NB4 (cell line): ENCODE data around the gene NRAP.

ENCODE experiments used
- CTCF ChIP-seq: IDR thresholded peaks from one replicate; pipeline ENCODE4 v1.5.1; 2012; ENCODE audit warnings: low read depth, low read length
- POLR2A ChIP-seq: IDR thresholded peaks from 2 replicates; pipeline ENCODE4 v1.6.1; 2011; ENCODE audit warnings: mild to moderate bottlenecking; ENCODE audit not compliant: insufficient read length; ENCODE audit errors: extremely low read depth
- TF ChIP-seq, protein P1 (sequence below): IDR thresholded peaks from 2 replicates; pipeline ENCODE4 v1.6.1; 2011; ENCODE audit warnings: low read depth, low read length

- TF ChIP-seq CTCF, result no peak
- no peak for TF ChIP-seq POLR2A
- TF ChIP-seq, protein P1, sequence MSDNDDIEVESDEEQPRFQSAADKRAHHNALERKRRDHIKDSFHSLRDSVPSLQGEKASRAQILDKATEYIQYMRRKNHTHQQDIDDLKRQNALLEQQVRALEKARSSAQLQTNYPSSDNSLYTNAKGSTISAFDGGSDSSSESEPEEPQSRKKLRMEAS, result no peak
These were observed 120.5 kb downstream of the NRAP start for GRCh38 chr10:113543107-113543955.
